Stimulated activated CD8-positive, alpha-beta memory T cell treated with anti-CD3 and anti-CD28 coated beads, Interleukin-15, amount 100 ng/mL, for 48 hours (primary cell): ENCODE data around the gene TMEM184B.
"Not testable (repeated sequence)": the region's sequence is repeated elsewhere in the genome, so short reads cannot be mapped to it uniquely, and the experiment has no call there.

ENCODE experiments used
- DNase-seq, 2 donors: peaks; one replicate each; pipeline ENCODE4 v3.0.0-alpha.2; 2020; ENCODE audit warnings: low read depth in 2 of 2

TMEM184B gene

DNA sequence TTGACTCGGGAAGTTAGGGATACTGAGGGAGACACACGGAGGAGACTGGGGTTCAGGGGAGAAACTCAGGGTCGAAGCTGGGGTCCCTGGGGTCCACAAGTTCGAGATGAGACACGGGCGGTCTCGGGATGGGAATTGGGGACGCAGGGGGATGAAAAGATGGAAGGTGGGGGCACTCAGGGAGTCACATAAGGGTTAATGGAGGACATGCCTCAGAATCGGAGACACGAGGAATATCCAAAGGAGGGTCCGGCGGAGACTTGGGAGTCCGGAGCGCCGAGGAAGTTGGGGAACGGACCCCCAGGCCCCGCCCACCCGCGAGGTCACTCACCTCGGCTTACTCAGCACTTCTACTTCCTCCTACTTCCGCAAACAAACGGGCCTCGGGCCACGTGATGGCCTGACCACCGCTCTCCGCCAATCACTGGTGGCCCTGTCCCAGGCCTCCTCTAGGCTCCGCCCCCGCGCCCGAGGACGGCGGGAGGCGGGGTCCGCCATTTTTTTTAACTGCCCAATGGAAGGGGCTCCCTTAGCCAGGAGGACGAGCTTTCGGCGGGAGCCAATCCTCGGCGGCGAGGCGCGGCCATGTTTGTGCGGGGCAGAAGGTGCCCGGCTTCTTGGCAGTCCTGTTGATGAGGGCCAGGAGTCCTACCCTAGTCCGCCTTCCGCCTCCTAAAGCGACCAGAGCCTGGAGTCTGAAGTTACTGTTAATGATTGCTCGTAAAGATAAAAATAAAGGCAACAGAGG is 91.2 kb downstream of the TMEM184B start, which contains the start of gene PLA2G6:
TSS of gene PLA2G6 (minus strand) at position 378 of the 748 bp plus-strand sequence. CDS start 12,404 bp downstream, outside the sequence.
- DNase-seq, result peak; percentile 99

DNA sequence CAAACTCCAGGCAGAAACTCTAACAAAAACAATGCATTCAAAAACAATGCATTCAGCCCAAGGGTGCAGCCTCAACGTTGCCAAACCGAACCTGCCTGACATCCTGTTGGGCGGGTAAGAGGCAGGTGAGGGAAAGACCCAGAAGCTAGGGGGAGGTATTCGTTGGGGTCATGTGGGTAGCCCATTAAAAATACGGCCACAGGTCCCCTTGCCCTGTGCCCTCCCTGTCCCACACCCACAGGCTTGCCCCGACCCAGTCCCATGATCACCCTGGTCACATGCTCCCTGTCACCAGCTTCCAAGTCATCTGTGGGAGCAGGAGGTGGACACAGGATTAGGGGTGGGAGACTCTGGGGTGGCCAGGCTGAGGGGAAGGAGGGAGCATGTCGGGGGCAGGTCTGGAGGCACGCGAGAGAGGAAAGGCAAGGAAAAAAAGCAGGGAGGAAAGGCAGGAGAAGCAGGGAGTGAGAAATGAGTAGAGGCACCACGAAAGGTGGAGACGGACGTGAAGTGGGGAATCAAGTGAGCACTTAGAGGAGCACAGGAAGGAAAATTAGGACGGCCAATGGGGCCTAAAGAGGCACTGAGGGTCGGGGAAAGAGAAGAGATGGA is 91.9 kb downstream of the TMEM184B start:
- DNase-seq, result no peak

DNA sequence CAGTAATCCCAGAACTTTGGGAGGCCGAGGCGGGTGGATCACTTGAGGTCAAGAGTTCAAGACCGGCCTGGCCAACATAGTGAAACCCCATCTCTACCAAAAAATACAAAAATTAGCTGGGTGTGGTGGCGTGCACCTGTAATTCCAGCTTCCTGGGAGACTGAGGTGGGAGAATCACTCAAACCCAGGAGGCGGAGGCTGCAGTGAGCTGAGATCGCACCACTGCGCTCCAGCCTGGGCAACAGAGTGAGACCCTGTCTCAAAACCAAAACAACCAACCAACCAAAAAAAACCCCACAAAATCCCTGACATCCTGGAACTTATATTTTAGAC is 94.2 kb downstream of the TMEM184B start:
- DNase-seq, result not testable (repeated sequence)

DNA sequence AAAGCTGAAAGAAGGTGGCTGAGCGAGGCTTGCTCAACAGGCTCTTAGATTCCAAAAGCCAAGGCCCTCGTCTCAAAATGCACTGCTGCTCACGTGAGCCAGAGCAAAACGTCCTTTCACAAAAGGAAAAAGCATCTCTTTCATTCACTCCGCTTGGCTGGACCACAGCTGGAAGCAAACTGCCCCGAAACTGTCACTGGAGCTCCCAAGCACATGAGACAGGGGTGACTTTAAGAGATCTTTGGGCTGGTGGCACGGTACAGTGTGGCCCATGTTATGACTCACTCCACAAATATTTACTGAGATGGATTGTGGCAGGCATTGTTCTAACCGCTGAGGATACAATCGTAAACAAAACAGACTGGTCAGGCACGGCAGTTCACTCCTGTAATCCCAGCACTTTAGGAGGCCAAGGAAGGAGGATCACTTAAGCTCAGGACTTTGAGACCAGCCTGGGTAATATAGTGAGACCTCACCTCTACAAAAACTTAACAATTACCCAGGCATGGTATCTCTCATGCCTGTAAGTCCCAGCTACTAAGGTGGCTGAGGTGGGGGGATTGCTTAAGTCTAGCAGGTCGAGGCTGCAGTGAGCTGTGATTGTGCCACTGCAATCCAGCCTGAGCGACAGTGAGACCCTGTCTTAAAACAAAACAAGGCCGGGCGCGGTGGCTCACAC is 94.7 kb downstream of the TMEM184B start:
- no peak for DNase-seq

DNA sequence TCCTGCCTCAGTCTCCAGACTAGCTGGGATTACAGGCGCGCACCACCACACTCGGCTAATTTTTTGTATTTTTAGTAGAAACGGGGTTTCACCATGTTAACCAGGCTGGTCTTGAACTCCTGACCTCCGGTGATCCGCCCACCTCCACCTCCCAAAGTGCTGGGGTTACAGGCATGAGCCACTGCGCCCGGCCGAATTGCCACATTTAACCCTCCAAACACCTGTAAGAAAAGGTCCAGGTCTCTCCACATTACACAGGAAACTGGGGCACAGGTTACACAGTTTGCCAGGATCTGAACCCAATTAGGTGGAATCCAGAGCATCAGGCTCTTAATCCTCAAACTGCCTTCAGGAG is 95.3 kb downstream of the TMEM184B start:
- not testable (repeated sequence) for DNase-seq

DNA sequence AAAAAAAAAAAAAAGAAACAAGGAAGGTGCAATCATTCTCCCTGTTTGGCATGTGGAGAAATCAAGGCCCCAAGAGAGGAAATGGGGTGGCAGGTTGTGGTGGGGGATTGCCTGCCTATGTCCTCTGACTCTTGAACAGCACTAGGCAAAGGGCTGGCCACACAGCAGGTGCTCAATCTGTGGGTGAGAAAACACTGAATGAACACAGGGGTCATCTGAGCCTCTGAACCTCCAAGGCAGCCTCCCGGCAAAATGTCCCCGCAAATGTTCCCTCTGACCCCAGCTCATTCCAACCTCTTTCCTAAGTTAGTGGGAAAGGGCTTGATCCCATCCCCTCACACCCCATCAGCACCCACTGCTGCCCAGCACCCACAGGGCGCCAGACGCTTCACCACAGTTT is 95.8 kb downstream of the TMEM184B start:
- DNase-seq, result no peak

DNA sequence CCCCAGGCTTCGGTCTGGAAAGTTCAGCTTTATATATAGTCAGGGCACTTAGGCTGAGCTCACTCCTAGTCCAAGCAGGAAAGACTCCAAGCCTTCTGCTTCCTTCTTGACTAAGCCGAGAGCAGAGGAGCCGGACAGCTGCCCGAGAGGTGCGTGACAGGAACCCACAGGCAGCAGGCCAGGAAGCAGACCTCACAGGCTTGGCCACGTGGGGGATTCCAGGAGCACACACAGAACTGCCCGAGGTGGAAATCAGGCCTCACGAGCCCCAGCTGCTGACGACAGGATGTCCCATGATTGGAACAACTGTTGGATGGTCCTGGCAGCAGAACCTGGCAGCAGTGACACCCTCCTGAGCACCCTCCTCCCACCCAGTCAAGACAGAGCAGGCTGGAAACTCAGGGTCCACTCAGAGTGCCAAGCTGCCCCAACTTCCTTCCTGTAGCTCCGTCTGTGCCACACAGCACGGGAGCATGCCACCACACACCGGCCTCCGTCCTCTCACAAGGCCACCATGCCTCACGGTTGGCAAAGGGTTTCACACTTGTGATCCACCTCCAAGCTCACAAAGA is 96.6 kb downstream of the TMEM184B start:
- DNase-seq, result peak in 1 of 2 donors; percentile 41

DNA sequence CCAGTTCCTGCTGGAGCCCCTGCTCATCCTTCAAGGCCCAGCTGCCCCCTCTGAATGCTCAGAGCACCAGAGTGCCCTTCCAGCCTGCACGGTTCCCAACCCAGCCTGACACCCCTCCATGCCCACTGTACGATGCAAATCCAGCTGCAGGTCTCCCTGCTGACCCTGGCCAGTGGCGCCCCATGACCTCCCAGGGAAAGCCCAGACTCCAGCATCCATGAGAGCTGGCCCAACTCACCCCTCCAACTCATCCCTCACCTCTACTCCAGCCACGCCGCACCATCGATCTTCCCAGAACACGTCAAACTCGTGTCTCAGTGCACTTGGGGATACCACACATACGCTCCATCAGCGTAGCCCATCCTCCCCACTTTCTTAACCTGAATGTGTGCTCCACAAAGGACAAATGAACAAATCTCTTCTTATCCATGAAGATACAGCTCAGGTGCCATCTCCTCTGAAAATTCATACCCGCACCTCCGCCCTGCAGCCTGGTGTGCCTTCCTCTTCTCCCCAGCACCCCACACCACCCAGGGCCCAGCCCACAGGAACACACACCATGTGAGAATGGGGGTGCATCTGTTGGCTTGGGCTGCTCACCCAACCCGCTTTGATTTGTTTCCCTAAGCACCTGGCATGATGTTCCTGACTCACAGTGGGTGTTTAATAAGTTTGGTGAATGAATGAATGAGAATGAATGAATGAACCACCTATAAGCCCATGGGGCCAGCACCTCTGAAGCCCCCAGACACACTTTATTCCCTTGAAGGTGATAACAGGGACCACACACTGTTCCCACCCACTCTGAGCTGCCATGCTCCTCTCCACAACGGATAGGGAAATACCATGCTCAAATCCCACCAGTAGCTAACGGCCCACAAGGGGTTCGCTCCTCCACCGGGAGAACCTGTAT is 97.3 kb downstream of the TMEM184B start:
- no peak for DNase-seq

DNA sequence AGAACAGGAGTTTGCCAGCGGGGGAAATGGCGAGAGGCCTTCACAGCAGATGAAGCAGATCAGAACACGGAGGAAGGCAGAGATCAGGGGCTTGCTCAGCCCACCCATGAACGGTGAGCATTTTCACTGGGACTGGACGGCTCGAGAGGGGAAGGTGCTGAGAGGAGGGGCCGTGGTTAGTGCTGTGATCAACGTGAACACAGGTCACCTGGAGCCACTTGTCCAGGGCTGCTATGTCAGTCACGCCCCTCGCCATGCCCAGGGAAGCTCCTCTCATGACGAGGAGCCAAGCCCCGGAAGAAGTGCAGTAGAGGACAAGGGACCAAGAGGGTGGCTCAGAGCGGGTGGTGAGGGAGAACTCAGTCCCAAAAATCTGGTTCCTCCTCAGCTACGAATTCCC is 98.2 kb downstream of the TMEM184B start:
- DNase-seq, result no peak

DNA sequence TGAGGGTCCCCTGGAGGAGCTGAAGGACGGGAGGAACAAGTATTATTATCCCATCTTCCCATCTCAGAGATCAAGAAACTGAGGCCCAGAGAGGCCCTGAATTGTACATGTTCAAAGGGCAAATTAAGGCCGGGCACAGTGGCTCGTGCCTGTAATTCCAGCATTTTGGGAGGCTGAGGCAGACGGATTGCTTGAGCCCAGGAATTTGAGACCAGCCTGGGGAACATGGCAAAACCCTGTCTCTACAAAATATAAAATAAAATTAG is 99.2 kb downstream of the TMEM184B start:
- no peak for DNase-seq

DNA sequence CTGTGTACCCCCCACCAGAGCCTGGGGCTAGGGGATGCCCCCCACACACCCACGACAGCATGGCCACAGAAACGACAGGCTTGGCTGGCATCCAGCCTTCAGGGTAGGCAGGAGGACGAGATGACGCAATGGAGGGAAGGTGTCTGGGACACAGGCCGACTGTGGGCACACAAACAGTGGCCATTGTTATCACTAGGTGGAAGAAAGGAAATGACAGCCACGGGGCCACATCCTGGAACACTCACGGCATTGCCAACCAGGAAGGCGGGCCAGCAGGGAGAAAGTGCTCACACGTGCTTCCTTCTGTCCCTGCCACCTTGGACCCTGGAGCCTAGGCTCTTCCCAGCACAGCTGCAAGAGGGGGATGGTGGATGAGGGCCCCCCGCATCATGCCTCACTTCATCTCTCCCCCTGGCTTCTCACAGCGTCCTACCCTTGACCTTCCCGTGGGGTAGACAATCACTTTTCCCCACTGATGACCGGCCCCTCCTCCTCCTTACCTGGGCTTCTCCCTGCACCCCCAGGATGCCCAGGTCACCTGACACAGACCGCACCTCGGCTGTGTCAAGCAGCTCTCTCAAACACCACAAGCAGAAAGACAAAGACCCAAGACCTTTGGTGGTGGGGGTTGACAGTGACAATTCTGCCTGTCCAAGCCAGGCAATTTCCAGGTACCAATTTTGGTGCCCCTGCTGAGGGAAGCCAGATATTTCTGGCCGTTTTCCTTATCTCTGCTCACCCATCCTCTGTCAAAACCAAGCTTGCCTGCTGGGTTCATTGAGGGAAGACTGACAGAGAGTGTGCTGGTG is 99.8 kb downstream of the TMEM184B start:
- DNase-seq, result peak in 1 of 2 donors; percentile 48

DNA sequence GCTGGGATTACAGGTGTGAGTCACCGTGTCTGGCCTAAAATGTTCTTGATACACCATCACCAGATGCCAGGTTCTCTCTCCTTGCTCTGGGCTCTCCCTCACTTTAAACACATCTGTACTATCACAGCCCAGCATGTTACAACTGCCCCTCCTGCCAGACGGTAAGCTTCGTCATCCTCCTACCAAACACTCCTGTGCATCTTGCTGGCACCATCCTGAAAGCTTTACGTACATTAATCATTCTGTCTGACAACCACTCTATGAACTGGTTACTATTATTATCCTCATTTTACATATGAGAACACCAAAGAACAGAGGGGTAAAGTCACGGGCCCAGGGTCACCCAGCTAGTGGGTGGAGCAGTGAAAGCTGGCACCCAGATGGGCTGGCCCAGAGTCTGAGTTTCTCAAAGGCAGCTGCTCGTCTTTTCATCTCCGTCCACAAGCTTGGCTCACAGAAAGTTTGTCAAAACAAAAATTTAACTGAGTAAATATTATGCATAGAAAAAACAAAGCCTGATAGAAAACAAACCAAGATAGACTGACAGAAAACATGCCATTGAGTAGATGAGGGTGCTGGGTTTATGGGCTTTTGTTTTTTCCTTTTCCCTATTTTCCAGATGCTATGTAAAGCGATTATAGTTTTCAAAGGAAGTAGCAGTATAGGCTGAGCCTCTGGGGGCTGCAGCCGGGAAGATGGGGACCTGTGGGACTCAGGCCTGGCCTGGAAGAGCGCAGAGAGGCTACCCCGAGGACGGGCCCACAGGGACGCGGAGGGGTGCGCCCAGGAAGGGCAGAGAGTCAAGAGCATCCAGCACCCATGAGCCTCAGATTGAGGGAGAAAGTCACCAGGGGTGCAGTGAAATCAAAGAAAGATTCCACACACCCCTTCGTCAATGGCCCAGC is 100.6 kb downstream of the TMEM184B start:
- DNase-seq, result no peak

DNA sequence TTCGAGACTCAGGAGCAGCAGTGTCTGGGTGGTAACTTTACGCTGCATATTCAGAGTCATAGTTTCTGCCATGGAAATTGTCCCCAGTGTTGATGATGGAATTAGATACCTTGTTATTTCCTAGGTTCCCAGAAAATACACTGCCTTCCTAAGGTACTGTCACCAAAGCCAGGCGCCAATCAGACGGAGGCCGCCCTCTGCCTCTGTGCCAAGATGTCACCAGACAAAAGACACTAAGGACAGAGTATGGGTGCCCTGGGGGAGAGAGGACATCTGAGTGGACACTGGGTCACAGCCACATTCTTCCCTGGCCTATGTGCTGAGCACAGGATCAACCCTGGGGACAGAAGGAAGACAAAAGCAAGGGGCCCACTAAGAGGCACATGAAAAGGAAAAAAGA is 102.3 kb downstream of the TMEM184B start:
- DNase-seq, result no peak
